Tibial artery (tissue), 4 donors: ENCODE measurements around the gene ZNF207.
"Not testable (repeated sequence)": the region's sequence is repeated elsewhere in the genome, so short reads cannot be mapped to it uniquely, and the experiment has no call there.

Experiments used
- DNase-seq, 2 donors: peaks; one replicate each; pipeline ENCODE4 v3.0.0-alpha.2; 2019
- H3K27ac ChIP-seq, 2 donors: fragments of 200-600 bp; sonication (generic) in 1 of 2; 1 replicate in 1 of 2; 2 replicates in 1 of 2; pipeline ENCODE4 v1.5.1; 2018 to 2019; ENCODE audit warnings: mild to moderate bottlenecking in 1 of 2
- H3K27me3 ChIP-seq, 2 donors: fragments of 200-600 bp; sonication (generic) in 1 of 2; one replicate each; pipeline versions ENCODE4 v1.5.1 to v1.6.0; 2016 to 2019
- H3K36me3 ChIP-seq, 3 donors: fragments of 200-600 bp; sonication (generic) in 2 of 3; one replicate each; pipeline ENCODE4 v1.5.1; 2016 to 2019; ENCODE audit warnings: mild to moderate bottlenecking in 2 of 3
- H3K4me1 ChIP-seq, 4 donors: fragments of 200-600 bp; sonication (generic) in 2 of 4; 1 replicate in 3 of 4; 2 replicates in 1 of 4; pipeline ENCODE4 v1.5.1; 2016 to 2019
- H3K4me3 ChIP-seq, 2 donors: fragments of 200-600 bp; sonication (generic) in 1 of 2; 1 replicate in 1 of 2; 2 replicates in 1 of 2; pipeline ENCODE4 v1.5.1; 2018 to 2019; ENCODE audit warnings: mild to moderate bottlenecking in 2 of 2
- H3K9me3 ChIP-seq, 3 donors: fragments of 200-600 bp; sonication (generic) in 1 of 3; one replicate each; pipeline ENCODE4 v1.5.1; 2016 to 2019
- CTCF ChIP-seq, 2 experiments: fragments of 200-600 bp in 1 of 2; fragments of 450-650 bp in 1 of 2; IDR thresholded peaks; one replicate each; pipeline ENCODE4 v1.5.1; 2017 to 2019; ENCODE audit warnings: antibody characterized with exemption in 2 of 2, mild to moderate bottlenecking in 1 of 2, moderate library complexity in 1 of 2
- intact Hi-C: fragments of 100-400 bp; cut with DNase I; formaldehyde crosslinking; loops from one replicate; pipeline ENCODE4 v1.15.0; 2023; ENCODE audit warnings: low total_unique reads

Gene ZNF207

GRCh38 chr17:32393904-32394303 lies 43.9 kb downstream of the ZNF207 start:
- peaks cover 0 to under 1% (median 0%) of the 10 kb centered on the region in 3 donors for H3K36me3 ChIP-seq
- H3K4me1 ChIP-seq = no peaks in the 10 kb centered on the region
- intact Hi-C loops = no loop called here
- DNase-seq = no peak
- H3K27ac ChIP-seq = no peak overlapping the region
- H3K9me3 ChIP-seq = no peaks in the 10 kb centered on the region
- no peaks in the 10 kb centered on the region for H3K27me3 ChIP-seq
- TF ChIP-seq CTCF (IDR thresholded peaks at IDR 0.05) = no peak
- H3K4me3 ChIP-seq = no peak overlapping the region

DNA sequence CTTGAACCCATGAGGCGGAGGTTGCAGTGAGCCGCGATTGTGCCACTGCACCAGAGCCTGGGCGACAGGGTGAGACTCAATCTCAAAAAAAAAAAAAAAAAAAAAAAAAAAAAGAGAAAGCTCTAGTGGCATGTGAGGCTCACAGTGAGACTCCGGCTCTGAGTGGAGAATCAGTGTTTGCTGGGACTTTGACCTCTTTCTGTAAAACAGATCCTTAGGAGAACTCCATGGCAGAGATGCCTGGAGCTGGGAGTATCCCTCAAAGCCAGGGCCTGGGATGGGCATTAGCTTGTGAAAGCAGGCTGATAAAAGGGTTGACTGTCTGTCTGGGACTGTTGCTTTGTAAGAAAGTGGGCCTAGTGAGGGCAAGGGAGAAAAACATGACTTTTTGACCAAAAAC lies 46.4 kb downstream of the ZNF207 start:
- intact Hi-C loops = no loop called here
- Histone ChIP-seq H3K27ac (no peak overlapping the region), H3K4me1 (no peaks in the 10 kb centered on the region), H3K36me3 (no peaks in the 10 kb centered on the region), H3K27me3 (no peaks in the 10 kb centered on the region), H3K9me3 (no peaks in the 10 kb centered on the region), H3K4me3 (no peak overlapping the region)
- TF ChIP-seq CTCF (IDR thresholded peaks at IDR 0.05) = no peak
- no peak for DNase-seq

- no peak for TF ChIP-seq CTCF (IDR thresholded peaks at IDR 0.05)
- Histone ChIP-seq H3K36me3 (no peaks in the 10 kb centered on the region), H3K9me3 (no peaks in the 10 kb centered on the region), H3K4me3 (no peak overlapping the region), H3K4me1 (no peaks in the 10 kb centered on the region), H3K27ac (no peak overlapping the region), H3K27me3 (no peaks in the 10 kb centered on the region)
- no peak for DNase-seq
- intact Hi-C loops = no loop called here
These were observed 49.0 kb downstream of the ZNF207 start for GRCh38 chr17:32398946-32399345.

- H3K27me3 ChIP-seq, DNase-seq, H3K9me3 ChIP-seq, H3K4me1 ChIP-seq, intact Hi-C loops, H3K27ac ChIP-seq, H3K4me3 ChIP-seq: not testable (repeated sequence)
- peaks cover 0 to 27% (median 23%) of the 10 kb centered on the region in 3 donors for H3K36me3 ChIP-seq
These were observed 60.1 kb downstream of the ZNF207 start for GRCh38 chr17:32410085-32410484.

- TF ChIP-seq CTCF (IDR thresholded peaks at IDR 0.05) = no peak
- Histone ChIP-seq H3K4me3 (no peak overlapping the region), H3K36me3 (peaks cover 0 to 9% (median 0%) of the 10 kb centered on the region in 3 donors), H3K27me3 (no peaks in the 10 kb centered on the region), H3K27ac (no peak overlapping the region), H3K9me3 (peaks cover 0 to 5% (median 0%) of the 10 kb centered on the region in 3 donors), H3K4me1 (no peaks in the 10 kb centered on the region)
- no peak for DNase-seq
- intact Hi-C loops = no loop called here
These were observed 76.9 kb downstream of the ZNF207 start for GRCh38 chr17:32426894-32427293.

DNA sequence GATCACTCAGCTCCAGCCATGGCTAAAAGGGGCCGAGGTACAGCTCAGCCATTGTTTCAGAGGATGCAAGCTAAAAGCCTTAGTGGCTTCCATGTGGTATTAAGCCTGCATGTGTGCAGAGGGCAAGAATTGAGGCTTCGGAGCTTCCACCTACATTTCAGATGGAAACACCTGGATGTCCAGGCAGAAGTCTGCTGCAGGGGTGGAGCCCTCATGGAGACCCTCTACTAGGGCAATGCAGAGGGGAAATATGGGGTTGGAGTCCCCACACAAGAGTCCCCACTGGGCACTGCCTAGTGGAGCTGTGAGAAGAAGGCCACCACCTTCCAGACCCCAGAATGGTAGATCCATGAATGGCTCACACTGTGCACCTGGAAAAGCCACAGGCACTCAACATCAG lies 79.6 kb downstream of the ZNF207 start:
- intact Hi-C loops = no loop called here
- Histone ChIP-seq H3K4me3 (no peak overlapping the region), H3K36me3 (peaks cover 0 to 9% (median 0%) of the 10 kb centered on the region in 3 donors), H3K27ac (no peak overlapping the region), H3K4me1 (no peaks in the 10 kb centered on the region), H3K9me3 (peaks cover 0 to 5% (median 0%) of the 10 kb centered on the region in 3 donors), H3K27me3 (no peaks in the 10 kb centered on the region)
- no peak for DNase-seq
- TF ChIP-seq CTCF (IDR thresholded peaks at IDR 0.05) = no peak
